ENCODE data around the gene CHST12.
A peak's percentile ranks its signal among the peaks of the same experiment; 100 is the strongest.
"Not testable (repeated sequence)": the region's sequence is repeated elsewhere in the genome, so short reads cannot be mapped to it uniquely, and the experiment has no call there.

CHST12 gene

DNA sequence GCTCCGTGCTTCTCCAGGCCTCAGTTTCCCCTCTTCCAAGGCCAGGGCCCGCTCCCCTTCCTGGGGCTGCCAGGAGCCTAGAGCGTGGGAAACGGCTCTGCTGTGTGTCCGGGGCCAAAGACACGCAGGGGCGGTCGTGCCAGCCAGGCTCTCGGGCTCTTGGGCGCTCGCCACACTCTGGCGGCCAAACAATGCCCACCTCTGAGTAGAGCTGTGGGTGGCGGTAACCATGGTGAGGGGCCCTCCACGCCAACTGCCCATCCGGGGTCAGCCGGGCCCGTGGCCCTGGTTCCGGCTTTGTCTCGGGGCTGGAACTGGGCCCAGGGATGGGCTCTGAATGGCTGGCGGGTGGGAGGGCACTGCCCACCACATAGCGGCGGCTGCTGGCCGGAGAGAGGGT is 56.8 kb downstream of the CHST12 start:
- DNase-seq (ENCODE audit: low read depth in 3 of 3, low spot score in 1 of 3): no peak

DNA sequence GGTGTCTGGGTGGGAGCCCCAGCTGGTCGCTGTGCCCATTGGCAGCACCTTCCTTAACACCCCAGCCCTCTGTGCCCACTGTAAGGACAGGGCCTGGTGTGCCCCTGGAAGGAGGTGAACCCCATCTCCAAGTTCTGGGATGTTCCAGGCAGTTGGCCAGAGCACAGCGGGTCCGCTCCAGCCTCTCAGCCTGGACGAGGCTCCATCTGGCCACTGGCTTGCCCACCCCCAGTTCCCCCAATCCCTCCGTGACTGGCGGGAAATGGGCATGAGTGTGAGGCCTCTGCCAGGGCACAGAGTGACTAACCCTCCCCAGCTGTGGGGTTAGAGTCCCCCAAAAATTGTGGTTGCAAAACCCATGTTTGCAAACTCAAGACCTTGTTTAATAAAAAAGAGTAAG is 57.2 kb downstream of the CHST12 start:
- DNase-seq (ENCODE audit: low read depth in 3 of 3, low spot score in 1 of 3): no peak

DNA sequence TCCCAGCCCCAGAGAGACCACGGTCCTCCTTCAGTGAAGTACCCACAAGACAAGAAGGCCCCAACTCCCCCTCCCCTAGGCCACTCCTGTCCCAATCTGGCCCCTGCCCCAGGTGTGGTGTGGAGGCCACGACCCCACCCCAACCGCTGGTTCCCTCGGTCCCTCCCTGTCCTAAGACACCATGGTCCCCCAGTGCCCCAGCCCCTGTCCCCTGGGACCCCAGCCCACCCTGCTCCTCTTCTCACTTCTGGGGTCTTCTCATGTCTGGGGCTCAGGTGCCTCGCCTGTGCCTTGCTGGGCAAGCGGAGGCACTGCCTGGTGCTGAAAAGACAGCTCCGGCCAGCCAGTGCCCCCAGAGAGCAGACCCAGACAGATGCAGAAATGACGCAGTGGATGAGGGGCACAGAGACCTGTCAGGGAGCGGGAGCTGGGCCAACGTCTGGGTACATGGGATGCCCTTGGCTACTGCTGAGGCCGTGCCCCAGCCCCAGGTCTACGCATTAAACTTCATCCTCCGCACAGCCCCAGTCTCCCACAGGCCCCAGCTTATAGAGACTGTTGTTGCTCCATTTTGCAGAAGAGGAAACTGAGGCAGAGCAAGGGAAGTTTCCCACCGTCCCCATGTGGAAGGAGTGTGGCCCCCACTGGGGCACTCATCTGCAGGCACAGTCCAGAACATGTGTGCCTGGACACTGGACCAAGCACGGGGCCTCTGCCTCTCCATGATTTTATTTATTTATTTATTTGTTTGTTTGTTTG is 58.0 kb downstream of the CHST12 start:
- DNase-seq (ENCODE audit: low read depth in 3 of 3, low spot score in 1 of 3): no peak

DNA sequence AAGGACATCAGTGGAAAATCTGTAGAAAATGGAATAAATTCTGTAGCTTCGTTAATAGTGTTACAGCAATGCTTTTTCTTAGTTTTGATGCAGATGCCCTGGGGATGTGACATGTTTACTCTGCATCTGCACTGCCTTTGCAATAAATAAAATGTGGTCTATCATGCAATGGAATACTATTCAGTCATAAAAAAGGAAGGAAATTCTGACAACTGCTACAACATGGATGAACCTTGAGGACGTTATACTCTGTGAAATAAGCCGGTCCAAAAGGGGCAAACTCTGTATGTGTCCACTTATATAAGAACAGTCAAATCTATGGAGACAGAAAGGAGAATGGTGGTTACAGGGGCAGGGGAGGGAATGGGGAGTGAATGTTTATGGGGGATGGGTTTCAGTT is 59.3 kb downstream of the CHST12 start:
- no peak for DNase-seq (ENCODE audit: low read depth in 3 of 3, low spot score in 1 of 3)

DNA sequence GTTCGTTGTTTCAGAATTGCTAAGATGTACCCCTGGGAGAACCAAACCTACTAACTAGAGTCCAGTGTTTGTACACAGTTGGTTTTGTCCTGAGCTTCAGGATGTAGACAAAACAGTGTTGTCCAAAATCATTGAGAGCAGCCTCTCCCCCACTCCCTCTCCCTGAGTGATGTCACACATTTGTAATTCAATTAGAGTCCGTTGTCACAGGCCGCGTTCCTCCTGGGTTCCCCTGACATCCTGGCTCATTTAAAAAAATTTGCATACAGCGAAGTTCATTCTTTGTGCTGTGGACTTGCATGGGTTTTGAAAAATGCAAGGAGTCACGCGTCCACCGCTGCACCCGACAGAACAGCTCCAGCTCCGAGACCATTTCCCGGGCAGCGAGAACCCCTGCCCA is 62.5 kb downstream of the CHST12 start:
- DNase-seq (ENCODE audit: low read depth in 3 of 3, low spot score in 1 of 3): no peak

DNA sequence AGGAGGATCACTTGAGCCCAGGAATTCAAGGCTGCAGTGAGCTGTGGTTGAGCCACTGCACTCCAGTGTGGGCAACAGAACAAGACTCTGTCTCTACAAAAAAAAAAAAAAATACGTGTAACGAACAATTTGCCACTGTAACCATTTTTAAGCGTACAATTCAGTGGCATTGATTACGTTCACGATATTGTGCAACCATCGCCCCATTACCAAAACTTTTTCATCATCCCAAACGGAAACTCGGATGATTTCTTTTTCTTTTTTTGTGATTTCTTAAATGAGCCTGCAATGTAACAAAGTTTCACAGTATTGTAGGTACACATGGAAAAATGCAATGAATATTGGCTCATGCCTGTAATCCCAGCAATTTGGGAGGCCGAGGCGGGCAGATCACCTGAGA is 63.3 kb downstream of the CHST12 start:
- DNase-seq (ENCODE audit: low read depth in 3 of 3, low spot score in 1 of 3): no peak

DNA sequence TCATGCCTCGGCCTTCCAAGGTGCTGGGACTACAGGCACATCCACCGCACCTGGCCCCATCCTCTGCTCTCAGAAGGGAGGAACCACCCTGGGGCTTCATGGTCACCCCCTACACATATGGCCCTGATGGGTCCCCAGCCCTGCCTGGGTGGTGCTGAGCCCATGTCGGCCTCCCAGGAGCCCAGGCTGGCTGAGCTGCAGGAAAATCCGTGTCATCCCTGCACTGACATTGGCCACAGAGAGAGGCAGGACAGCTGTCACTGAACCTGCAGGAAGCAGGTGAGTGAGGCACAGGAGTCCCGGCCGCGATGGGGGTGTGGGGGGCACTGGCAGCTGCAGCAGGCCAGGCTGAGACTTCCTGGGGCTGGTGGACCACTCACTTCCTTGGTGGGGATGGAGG is 64.8 kb downstream of the CHST12 start:
- no peak for DNase-seq (ENCODE audit: low read depth in 3 of 3, low spot score in 1 of 3)

DNA sequence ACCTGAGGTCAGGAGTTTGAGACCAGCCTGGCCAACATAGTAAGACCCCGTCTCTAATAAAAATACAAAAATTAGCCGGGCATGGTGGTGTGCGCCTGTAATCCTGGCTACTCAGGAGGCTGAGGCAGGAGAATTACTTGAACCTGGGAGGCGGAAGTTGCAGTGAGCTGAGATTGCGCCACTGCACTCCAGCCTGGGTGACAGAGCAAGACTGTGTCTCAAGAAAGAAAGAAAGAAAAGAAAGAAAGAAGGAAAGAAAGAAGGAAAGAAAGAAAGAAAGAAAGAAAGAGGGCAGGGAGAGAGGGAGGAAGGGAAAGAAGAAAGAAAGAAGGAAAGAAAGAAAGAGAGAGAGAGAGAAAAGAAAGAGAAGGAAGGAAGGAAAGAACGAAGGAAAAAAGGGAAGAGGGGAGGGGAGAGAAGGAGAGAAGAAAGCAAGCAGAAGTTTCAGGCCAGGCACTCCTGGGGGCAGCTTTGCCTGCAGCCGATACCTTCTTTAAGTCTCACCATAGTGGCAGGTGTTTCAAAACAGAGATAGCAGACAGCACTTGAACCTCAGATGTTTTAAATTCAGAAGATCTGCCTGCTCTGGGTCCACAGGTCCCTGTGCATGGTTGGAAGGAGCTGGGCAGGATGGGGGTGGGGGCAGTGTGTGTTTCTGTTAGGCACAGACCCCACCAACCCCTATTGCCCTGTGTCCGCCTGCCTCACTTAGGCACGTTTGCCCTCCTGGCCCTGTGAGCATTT is 66.2 kb downstream of the CHST12 start:
- not testable (repeated sequence) for DNase-seq (ENCODE audit: low read depth in 3 of 3, low spot score in 1 of 3)

DNA sequence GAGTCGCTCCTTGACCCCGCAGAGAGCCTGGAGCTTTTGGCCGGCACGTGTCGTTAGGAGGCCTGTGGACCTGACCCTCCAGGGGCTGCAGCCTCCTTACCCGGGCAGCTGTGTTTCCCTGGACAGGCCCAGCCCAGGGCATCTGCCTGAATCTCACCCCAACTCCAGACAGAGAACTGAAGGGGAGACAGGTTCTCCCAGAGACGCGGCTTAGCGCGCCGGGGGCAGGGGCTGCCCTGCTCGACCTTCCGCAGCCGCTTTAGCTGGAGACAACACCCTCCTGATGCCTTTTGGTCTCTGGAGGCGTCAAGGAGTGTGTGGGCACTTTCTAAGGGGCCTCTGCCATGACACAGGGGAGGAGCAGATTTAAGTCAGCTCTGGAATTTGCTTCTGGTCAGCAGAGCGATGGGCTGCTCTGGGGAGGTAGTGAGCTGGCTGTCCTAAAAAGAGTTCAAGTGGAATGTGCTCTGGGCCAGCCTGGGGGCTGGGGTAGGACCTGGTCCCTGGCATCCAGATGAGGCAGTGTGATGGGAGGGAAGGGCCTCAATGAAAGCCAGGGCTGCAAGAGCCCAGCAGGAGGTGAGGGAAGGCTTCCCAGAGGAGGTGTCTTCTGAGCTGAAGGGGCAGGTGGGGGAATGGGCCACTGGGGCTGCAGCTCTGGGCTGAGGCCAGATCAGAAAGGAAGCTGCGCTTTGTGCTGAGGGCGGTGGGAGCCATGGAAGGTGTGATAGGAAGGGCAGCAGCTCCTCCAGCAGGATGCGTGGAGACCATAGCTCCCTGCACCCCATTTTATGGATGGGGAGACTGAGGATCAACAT is 67.0 kb downstream of the CHST12 start:
- no peak for DNase-seq (ENCODE audit: low read depth in 3 of 3, low spot score in 1 of 3)

DNA sequence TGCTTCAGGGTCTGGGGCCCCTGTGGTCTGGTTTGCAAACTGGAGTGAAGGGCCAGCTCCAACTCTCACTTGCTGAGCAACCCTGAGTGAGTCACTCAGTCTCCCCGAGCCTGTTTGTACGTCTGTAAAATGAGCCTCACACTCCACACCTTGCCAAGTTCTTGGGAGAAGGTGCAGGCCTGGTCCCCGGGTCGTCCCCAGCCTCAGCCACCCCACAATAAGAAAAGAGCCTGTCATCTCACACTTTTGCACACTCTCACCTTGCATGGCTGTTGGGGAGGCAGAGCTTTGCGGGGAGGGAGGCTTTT is 67.6 kb downstream of the CHST12 start:
- no peak for DNase-seq (ENCODE audit: low read depth in 3 of 3, low spot score in 1 of 3)

DNA sequence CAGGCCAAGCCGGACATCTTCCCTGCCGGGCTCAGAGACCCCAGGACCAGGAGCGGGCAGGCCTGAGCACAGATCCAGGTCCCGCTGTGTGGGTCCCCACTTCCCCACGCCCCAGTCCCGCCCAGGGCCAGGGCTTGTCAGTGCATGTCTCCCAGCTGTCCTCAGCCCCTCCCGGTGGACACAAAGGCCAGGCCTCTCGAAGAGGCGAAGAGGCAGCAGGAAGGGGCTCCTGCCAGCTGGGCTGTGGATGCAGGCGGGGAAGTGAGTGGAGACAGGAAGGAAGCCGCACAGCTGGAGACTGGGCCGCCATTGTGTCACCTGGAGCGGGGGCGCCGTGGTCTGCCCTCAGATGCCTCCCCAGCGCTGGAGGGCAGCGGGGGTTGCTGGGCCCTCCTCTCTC is 68.0 kb downstream of the CHST12 start:
- no peak for DNase-seq (ENCODE audit: low read depth in 3 of 3, low spot score in 1 of 3)

DNA sequence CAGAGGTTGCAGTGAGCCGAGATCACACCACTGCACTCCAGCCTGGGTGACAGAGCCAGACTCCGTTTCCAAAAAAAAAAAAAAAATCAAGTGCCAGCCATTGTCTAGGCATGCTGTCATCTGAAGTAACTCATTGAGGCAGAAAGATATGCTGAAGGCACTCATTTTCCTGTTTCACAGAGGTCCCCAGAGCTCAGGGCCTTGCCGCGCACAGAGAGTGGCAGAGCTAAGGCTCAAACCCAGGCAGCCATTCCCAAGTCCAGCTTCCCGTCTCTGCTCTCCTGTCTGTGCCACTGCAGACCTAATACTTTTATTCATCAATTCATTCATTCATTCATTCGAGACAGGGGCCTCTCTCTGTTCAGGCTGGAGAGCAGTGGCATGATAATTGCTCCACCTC is 69.3 kb downstream of the CHST12 start:
- DNase-seq (ENCODE audit: low read depth in 3 of 3, low spot score in 1 of 3): no peak

DNA sequence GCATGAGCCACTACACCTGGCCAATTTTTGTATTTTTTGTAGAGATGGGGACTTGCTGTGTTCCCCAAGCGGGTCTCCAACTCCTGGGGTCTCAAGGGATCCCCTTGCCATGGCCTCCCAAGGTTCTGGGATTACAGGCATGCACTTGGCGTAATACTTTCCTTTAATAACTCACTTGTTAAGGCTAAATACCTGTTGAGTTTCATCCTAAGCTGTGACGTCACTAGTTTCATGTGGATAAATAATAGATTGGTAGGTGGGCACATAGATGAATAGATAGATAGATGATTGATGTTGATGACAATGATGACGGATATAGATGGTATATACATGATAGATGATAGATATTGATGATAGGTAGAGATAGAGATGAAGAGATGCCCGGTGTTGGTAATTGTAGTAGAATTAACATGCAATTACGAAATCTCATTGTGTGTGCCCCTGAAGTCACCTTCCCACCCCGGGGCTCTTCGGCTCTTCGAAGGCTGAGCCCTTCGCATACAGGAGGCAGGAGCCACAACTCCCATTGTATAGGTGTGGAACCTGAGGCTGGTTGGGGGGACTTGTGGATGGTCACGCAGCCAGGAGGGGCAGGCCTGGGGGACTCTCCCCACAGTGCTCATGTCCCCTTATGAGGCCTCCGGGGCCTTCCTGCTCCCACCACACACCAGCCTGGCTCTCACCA is 70.2 kb downstream of the CHST12 start:
- no peak for DNase-seq (ENCODE audit: low read depth in 3 of 3, low spot score in 1 of 3)

DNA sequence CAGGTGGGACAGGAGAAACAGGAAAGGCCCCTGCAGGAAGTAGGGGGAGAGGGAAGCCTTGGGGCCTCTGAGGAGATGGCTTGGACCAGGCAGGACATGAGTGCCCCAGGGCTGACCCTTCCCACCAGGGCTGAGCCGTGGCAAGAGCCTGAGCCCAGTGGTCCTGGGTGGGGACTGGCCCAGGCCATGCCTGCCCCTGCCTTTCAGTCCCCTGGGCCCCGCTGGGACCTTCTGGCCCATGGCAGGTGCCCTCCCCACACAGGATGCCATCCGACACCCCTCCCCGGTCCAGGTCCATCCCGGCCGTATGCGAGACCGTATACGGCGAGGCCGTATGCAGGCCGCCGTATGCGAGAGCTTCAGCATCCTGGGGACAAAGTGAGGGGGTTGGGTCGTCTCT is 70.8 kb downstream of the CHST12 start:
- no peak for DNase-seq (ENCODE audit: low read depth in 3 of 3, low spot score in 1 of 3)

DNA sequence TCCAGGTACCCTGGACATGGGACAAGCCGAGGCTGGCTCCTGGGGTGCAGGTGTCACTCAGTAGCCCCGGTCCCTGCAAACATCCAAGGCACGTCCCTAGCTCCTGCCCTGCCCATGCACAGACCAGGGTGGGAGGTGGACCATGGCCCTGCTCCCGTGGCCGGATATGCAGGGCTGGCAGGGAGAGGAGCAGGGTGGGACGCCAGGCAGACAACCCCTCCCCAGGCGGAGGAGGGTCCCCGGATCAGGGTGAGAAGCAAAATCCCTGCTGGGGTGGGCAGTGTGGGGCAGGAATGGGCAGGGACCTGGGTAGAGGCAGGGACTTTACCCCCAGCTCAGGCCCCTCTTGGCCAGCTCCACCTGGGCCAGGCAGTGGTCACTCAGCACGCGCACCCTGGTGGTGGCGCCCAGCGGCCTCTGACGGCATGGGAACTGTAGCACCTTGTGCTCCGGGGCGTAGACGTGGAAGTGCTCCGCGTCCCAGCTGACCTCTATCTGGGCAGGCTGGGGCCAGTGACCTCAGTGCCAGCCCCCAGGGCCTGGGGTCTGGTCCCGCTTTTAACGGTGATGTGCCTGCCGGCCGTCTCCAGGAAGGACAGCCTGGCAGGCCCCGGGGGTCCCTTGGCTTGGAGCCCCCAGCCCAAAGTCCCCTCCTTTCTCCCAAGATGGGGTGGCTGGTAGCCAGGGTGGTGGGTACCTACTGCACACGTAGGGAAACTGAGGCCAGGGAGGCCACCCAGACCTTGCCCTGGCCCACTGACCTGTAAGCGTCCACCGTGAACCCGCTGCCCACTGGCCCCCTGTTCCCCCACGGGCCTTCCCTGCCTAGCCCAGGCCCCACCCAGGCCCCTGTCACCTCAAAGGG is 71.6 kb downstream of the CHST12 start:
- no peak for DNase-seq (ENCODE audit: low read depth in 3 of 3, low spot score in 1 of 3)

DNA sequence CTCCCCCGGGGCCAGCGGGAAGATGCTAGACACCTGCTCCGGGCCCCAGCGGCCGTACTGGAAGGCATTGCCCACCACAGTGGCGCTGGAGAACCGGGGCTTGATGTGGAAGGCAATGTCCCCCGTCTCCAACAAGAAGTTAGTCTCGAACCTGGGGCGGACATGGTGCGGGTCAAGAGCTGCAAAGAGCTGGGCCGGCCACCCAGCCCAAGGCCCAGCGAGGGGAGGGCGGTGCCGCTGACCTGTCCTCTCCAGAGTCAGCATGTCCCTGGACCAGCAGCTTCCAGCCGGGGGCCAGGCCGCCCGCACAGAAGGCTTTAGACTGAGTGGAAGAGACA is 72.2 kb downstream of the CHST12 start:
- no peak for DNase-seq (ENCODE audit: low read depth in 3 of 3, low spot score in 1 of 3)

DNA sequence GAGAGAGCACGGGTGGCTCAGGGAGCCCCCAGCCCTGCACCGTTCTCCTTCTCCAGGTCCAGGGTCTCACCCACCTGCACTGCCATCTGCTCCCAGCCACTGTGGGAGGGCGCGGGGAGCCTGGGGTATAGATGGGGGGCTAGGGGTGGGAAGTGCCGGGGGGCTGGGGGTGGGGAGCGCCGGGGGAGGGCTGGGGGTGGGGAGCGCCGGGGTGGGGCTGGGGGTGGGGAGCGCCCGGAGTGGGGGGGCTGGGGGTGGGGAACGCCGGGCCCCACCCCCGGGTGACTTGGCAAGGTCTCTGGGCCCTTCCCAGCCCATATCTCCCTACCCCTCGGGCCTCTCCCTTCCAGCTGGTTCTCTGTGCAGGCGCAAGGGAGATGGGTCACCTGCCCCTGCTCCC is 72.9 kb downstream of the CHST12 start, which contains the start of gene GRIFIN:
TSS of gene GRIFIN (minus strand) at position 101 of the 400 bp plus-strand sequence. CDS start at position 86, 15 bp downstream.
- DNase-seq (ENCODE audit: low read depth in 3 of 3, low spot score in 1 of 3): no peak

DNA sequence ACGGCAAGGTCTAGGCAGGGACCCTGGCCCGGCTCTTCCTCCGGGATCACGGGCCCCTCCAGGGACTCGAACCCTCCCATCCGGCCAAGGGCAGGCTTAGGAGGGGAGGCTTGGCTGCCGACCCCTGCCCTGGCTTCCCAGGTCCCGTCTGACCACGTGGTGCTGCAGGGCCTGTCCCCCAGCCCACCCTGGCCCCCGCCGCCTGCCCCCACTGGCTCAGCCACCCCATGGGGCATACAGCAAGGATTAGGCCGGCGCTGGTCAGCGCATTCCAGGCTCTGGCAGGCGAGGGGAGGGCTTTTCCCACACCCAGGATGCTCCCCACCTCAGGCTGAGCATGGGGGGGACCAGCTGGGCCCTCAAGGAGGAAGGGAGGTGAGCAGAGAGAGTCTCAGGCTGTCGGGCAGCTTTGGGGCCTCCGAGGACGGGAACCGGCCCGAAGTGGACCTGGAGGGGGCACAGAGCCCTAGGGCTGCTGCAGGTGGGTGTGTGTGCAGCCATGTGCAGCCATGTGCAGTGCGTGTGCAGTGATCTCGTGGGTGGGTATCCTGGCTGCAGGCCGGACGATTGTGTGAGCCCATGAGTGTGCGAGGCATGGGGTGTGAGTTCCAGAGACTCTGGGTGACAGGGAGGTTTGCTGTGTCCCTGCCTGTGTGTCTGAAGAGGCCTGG is 73.5 kb downstream of the CHST12 start:
- no peak for DNase-seq (ENCODE audit: low read depth in 3 of 3, low spot score in 1 of 3)

DNA sequence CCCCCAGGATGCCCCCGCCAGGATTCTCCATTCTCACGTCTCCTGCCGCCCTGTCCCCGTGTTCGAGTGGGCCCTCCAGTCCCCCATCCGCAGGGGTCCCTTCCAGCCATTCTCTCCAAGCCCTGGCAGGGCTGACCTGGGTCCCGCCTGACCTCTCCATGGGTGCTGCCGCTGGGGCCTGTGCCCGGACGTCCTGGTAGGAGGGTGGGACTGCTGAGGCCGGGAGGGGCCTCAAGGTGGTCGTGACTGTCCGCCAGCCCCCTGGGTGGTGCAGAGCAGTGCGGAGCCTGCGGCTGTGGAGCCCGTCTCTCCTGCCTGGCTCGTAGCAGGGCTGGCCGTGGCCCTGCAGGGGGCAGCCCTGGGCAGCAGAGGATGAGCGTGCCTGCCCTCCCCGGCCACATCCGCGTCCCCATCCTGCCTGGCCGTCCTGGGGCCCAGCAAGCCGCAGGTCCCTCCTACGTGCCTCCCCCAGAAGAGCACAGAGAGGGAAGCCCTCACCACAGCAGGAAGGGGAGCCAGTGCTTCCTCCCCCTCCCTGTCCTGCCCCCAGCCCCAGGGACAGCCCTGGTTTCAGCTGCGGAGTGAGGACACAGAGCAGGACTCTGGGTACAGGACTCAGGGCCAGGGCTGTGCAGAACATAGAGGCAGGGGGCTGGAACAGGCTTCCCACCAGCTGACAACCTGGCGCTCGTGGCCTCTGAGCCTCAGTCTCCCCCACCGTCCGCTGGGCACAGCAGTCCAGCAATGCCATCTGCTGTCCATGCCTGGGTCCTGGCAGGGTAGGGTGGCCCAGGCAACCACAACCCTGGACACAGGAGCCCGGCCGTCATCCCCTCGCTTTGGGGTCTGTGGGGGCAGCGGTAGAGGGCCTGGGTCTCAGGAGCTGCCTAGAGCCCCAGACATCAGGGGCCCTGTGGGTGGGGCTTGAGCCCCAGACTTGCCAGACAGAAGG is 74.3 kb downstream of the CHST12 start:
- peak; percentile 21 to 30 (median 30) for DNase-seq (ENCODE audit: low read depth in 3 of 3, low spot score in 1 of 3)

All from stimulated activated CD4-positive, alpha-beta T cell treated with anti-CD3 and anti-CD28 coated beads, TNF-alpha, amount 100 ng/mL, for 1 hour (primary cell).